Stimulated activated CD8-positive, alpha-beta memory T cell treated with anti-CD3 and anti-CD28 coated beads, Interleukin-2, amount 100 ng/mL, for 48 hours (primary cell): ENCODE data around the gene PEX6.

ENCODE experiments used
- DNase-seq, 2 donors: peaks; one replicate each; pipeline ENCODE4 v3.0.0-alpha.2; 2020; ENCODE audit warnings: low read depth in 2 of 2

The PEX6 gene, protein sequence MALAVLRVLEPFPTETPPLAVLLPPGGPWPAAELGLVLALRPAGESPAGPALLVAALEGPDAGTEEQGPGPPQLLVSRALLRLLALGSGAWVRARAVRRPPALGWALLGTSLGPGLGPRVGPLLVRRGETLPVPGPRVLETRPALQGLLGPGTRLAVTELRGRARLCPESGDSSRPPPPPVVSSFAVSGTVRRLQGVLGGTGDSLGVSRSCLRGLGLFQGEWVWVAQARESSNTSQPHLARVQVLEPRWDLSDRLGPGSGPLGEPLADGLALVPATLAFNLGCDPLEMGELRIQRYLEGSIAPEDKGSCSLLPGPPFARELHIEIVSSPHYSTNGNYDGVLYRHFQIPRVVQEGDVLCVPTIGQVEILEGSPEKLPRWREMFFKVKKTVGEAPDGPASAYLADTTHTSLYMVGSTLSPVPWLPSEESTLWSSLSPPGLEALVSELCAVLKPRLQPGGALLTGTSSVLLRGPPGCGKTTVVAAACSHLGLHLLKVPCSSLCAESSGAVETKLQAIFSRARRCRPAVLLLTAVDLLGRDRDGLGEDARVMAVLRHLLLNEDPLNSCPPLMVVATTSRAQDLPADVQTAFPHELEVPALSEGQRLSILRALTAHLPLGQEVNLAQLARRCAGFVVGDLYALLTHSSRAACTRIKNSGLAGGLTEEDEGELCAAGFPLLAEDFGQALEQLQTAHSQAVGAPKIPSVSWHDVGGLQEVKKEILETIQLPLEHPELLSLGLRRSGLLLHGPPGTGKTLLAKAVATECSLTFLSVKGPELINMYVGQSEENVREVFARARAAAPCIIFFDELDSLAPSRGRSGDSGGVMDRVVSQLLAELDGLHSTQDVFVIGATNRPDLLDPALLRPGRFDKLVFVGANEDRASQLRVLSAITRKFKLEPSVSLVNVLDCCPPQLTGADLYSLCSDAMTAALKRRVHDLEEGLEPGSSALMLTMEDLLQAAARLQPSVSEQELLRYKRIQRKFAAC

GRCh38 chr6:42978839-42979522 lies at the start of gene PEX6:
Gene PEX6 (minus strand): TSS chr6:42979181. CDS start chr6:42979150, 31 bp downstream.
- DNase-seq = peak; percentile 87 to 93

DNA sequence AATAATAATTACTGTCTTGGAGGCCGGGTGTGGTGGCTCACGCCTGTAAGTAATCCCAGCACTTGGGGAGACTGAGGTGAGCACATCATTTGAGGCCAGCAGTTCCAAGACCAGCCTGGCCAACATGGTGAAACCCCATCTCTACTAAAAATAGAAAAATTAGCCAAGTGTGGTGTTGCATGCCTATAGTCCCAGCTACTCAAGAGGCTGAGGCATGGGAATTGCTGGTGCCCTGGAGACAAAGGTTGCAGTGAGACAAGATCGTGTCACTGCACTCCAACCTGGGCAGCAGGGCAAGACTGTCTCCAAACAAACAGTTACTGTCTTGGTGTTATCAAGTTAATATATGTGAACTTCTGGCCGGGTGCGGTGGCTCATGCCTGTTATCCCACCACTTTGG lies 47.4 kb upstream of the PEX6 start:
- no peak for DNase-seq

- DNase-seq = no peak
Measured at GRCh38 chr6:43024436-43024835, 45.5 kb upstream of the PEX6 start.

GRCh38 chr6:43021270-43022047 lies 42.5 kb upstream of the PEX6 start, which contains the start of gene RRP36:
Gene RRP36 (plus strand): TSS chr6:43021623. CDS start chr6:43021655, 32 bp downstream.
- DNase-seq = peak; percentile 67 to 68

DNA sequence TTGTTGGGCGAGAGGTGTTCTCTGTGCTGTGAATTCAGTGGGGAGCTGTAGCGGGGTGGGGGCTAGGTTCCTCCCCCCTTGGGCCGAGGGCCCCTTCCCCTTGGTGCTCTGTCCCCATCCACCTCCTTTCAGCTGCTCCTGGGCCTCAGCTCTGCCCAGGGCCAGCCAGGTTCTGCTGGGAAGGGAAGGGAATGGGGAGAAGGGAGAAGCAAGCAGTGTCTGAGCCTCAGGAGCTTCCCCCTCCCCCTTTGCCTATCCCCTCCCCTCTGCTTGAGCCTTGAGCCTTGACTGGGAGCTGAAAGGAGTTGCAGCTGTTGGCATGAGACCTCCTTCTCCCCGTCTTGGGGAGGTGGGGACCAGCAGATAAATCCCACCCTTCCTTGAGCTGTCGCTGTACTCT lies 41.9 kb upstream of the PEX6 start:
- DNase-seq = no peak

DNA sequence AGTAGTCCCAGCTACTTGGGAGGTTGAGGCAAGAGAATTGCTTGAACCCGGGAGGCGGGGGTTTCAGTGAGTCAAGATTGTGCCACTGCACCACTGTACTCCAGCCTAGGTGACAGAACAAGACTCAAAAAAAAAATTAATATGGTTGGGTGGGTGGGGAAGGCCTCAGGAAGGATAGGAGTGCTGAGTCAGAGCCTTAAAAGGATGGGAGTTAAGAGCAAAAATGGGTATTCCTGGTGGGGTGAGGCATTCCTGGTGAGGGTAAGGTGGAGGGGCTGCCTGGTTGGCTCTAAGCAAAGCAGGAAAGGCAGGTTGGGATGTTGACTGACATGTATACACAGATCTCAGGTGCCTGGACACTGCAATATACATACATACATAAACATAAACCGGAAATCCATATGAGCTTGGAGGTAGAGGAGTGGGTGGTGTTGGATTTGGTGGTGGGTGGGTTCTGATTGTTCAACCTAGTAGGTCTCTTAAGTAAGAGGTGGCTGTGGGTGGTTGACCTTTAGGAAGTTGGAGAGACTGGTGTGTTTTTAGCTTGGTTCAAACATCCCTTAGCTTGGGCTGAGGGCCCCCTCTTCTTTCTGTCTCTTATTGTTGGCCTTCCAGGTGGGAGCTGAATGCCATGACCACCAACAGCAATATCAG lies 41.2 kb upstream of the PEX6 start:
- no peak for DNase-seq

GRCh38 chr6:43019152-43019551 lies 40.2 kb upstream of the PEX6 start:
- DNase-seq = no peak

DNA sequence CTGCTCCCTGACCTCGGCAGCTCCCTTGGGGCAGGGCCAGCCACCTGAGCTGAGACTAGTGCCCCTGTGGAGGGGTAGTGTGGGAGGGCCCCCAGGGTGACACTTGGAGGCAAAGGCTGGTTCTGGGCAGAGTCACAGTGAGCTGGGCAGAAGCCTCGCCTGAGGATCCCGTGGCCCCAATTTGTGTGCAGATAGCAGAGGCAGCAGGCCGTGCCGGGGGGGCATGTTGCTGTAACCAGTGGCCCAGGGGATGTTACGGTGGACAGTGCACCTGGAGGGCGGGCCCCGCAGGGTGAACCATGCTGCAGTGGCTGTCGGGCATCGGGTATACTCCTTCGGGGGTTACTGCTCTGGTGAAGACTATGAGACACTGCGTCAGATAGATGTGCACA lies 38.0 kb upstream of the PEX6 start:
- no peak for DNase-seq

DNA sequence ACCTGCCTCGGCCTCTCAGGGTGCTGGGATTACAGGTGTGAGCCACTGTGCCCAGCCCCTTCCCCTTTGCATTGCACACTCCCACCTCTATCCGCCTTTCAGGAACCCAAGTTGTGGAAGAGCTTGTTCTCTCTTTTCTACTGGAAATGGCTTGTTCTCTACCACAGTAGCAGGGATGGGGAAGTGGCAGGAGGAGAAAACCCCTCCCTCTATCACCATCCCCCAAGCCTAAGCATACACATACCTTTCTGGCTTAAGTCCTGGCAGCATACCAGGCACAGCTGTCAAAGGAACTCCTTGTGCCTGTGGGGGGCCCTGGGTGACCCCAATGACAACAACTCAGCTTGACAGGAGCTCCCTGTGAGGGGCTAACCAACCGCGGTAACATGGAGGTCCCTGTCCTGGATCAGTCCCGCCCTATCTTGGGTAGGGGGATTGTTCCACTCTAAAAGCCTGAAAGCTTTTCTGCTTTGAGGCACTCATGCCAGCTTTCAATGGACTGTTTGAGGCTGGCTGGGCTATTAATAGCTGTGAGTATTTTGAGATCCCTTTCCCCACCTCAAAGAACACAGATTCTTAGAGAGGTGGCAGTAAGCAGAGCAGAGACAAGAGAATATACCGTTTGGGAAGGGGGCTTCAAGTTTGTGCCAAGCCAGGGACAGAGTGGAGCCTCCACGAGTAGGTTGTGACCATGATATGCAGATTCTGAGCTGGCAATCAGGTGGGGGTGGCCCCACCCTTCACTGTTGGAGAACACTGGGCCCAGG lies 37.4 kb upstream of the PEX6 start:
- no peak for DNase-seq

GRCh38 chr6:43014434-43014909 lies 35.5 kb upstream of the PEX6 start:
- no peak for DNase-seq

DNA sequence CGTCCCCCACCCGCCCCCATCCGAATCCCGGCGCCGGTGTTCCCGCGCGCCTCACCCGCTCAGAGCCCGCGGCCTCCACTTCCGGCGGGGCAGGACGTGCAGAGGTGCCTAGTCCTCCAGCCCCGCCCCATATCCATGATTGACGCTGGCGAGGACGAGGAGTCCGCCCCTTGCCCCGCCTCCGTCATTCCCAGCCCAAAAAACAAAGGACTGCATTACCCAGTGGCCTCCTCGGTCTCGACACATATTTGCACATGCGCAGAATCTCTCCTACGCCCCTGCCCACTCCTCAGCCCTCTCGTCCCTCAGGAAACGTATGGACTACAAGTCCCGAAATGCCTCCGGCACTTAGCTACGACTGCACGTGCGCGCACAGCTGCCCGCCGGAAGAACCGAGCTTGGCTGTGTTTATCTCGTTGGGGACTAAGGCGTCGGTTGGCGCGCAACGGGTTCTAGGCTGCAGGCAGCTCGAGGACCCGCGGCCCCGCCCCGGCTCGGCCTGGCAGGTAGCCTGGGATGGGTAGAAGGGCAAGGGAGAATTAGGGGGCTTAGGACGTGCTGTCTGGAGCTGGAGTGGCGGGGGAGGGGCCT lies 35.0 kb upstream of the PEX6 start, which contains the start of the genes KLHDC3 and MEA1:
TSS of gene KLHDC3 (plus strand) at position 407 of the 591 bp plus-strand sequence. CDS start 2,944 bp downstream, outside the sequence.
TSS of gene MEA1 (minus strand) at position 104 of the 591 bp plus-strand sequence. CDS start 133 bp downstream, outside the sequence.
- DNase-seq = peak; percentile 97 to 98

DNA sequence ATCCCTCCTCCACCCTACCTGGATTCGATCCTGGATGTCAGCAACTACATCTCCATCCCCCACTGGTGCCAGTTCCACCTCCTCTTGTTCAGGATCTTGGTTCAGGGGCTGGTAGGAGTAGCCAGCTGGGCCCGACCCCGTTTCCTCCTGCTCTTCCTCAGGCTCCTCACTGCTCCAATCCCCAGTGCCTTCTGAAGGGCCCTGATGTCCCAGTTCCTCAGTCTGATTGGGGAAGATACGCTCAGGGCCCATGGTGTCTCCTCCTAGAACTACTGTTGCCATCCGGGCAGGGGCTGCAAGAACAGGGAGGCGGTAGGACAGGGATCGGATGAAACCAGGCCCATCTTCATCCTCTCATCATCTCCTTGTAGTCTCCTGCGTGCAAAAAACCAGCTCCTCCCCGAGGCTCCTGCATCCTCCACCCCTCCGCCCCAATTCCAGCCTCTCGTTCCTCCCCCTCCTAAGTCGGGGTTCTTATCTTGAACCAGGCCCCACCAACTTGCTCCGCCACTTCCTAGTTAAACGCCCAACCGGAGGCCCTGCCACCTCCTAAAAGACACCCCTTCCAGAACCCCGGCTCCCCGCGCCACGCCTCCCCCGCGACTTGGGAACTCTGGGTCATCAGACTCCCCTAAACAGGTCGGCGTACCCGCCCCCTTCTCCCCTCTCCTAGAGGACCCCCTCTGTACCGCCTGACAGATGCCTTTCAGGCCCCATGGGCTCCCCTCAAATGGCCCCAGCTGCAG lies 34.3 kb upstream of the PEX6 start:
- DNase-seq = no peak

DNA sequence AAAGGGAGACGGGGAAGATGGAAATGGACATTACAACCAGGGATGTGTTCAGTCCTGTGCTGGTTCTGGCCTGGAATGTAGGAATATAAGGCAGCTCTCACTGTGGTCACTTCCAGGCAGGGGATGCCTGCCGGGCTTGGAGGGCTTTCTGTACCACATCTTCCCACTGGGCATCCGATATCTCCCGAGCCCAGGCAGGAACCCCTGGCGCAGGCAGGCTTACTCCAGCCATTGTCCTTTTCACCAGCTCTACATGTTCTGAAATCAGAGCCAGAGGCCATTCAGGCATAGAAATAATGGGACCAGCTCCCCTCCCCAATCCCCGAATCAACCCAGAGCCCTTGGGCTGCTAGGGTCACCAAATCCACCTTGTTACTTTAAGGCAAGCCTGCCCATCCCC lies 33.4 kb upstream of the PEX6 start:
- no peak for DNase-seq

- DNase-seq = no peak
Measured at GRCh38 chr6:43011207-43011606, 32.2 kb upstream of the PEX6 start.

- no peak for DNase-seq
Measured at GRCh38 chr6:43009124-43009523, 30.1 kb upstream of the PEX6 start.

GRCh38 chr6:43007126-43007525 lies 28.1 kb upstream of the PEX6 start:
- no peak for DNase-seq

DNA sequence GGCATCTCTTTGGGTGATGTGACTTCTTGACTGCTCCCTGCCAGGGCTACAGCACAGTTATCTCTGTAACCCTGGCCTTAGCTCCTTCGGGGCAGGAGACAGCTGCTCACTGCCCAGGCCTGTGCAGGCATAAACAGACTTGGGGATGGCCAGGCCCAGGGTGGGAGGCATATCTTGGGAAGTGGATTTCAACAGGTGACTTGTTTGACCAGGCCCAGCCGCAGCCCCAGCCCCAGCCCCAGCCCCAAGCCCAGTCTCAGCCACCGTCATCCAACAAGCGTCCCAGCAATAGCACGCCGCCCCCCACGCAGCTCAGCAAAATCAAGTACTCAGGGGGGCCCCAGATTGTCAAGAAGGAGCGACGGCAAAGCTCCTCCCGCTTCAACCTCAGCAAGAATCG lies 27.3 kb upstream of the PEX6 start:
- no peak for DNase-seq

DNA sequence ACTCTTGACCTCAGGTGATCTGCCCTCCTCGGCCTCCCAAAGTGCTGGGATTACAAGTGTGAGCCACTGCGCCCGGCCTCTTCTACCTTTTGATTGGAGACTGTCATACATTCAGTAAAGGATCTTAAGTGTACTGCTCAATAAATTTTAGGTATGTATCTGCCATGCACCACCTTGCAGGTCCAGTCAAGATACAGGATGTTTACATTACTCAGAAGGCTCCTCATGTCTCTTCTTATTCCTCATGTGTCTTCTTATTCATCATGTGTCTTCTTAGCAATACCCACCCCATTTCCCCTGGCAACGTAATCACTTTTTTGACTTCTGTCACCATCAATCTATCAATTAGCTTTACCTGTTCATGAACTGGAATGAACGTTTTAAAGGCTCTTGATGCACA lies 26.9 kb upstream of the PEX6 start:
- DNase-seq = no peak
